BE2C (cell line): Measurements from ENCODE around the gene NANS.
A peak's percentile ranks its signal among the peaks of the same experiment; 100 is the strongest.
"Not testable (repeated sequence)": the region's sequence is repeated elsewhere in the genome, so short reads cannot be mapped to it uniquely, and the experiment has no call there.

ENCODE experiments used
- DNase-seq: peaks from one replicate; pipeline ENCODE4 v3.0.0-alpha.2; 2020
- H3K27me3 ChIP-seq: fragments of 250-450 bp; sonication (Bioruptor Pico); 2 replicates; pipeline ENCODE4 v1.5.1; 2020; ENCODE audit warnings: mild to moderate bottlenecking
- H3K36me3 ChIP-seq: fragments of 250-450 bp; sonication (Bioruptor Pico); 2 replicates; pipeline ENCODE4 v1.5.1; 2020; ENCODE audit warnings: mild to moderate bottlenecking
- H3K4me1 ChIP-seq: fragments of 250-450 bp; sonication (Bioruptor Pico); 2 replicates; pipeline ENCODE4 v1.5.1; 2020
- H3K4me3 ChIP-seq: 2 replicates; pipeline ENCODE4 v1.5.1; 2011; ENCODE audit warnings: low read depth, low read length
- H3K9me3 ChIP-seq: fragments of 250-450 bp; sonication (Bioruptor Pico); 2 replicates; pipeline ENCODE4 v1.5.1; 2020
- CTCF ChIP-seq: IDR thresholded peaks from 2 replicates; pipeline ENCODE4 v1.5.1; 2012; ENCODE audit warnings: mild to moderate bottlenecking, low read depth, low read length

NANS gene

GRCh38 chr9:98117984-98118639, 61.6 kb downstream of the NANS start:
- H3K9me3 ChIP-seq = no peaks in the 10 kb centered on the region
- no peaks in the 10 kb centered on the region for H3K36me3 ChIP-seq
- peaks cover 11% of the 10 kb centered on the region for H3K4me1 ChIP-seq
- peak; percentile 78 for TF ChIP-seq CTCF
- peak; percentile 61 for DNase-seq
- H3K4me3 ChIP-seq = peak overlapping the region; percentile 70
- H3K27me3 ChIP-seq = no peaks in the 10 kb centered on the region

DNA sequence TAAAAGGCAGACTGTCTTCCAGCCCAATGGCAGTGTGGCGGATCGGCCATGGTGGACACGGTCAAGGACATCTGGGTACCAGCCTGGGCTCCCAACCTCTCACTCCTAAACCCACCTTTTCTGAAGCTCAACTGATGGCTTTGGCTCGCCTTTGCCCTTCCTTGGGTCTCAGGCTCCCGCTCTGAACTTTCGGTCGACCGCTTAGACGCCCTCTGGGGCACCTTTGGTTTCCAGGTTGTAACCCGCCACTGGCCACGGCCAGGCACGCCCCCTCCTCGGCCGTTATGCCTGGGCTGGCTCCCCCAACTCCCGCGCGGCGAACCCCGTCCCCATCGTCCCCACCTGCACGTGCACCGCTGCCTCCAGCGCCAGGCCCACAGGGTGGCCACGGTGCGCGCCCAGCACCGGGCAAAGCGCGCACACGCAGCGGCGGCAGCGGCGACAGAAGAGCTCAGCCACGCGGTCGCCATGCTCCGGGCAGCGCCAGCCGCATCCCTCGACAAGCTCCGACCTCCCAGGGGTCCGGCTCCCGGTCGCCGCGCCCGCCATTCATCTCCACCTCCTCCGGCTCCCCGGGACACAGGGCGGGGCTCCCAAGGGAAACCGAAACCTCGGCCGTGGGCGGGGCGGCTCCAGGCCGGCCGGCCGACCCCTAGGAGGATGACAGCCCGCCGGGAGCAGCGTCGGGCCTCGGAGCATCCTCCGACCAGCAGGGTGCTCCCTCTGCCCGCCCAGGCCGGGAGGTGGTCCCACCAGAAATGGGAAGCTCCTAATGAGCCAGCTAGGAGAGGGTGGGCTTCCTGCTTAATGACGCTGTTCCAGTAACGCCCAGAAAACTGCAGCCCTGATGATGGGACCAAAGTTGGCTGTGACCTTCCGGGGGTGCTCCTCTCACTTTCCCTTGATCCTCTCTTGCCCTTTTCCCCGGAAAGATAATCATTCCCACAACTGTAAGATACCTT, 62.4 kb downstream of the NANS start, which contains the start of gene TRIM14:
TRIM14 (minus strand) TSS at position 583 of the 962 bp plus-strand sequence; CDS start at position 549, 34 bp downstream.
- peaks cover 11% of the 10 kb centered on the region for H3K4me1 ChIP-seq
- H3K9me3 ChIP-seq = no peaks in the 10 kb centered on the region
- peak; percentile 58 for TF ChIP-seq CTCF
- H3K36me3 ChIP-seq = no peaks in the 10 kb centered on the region
- H3K27me3 ChIP-seq = no peaks in the 10 kb centered on the region
- peak within 1 kb of the TSS; percentile 70 for H3K4me3 ChIP-seq
- DNase-seq = peak; percentile 87

- peaks cover 3% of the 10 kb centered on the region; the same call in 1 of the 2 replicates for H3K36me3 ChIP-seq
- H3K4me1 ChIP-seq = peaks cover 11% of the 10 kb centered on the region
- H3K9me3 ChIP-seq = no peaks in the 10 kb centered on the region
- TF ChIP-seq CTCF = no peak
- no peaks in the 10 kb centered on the region for H3K27me3 ChIP-seq
- no peak overlapping the region for H3K4me3 ChIP-seq
- no peak for DNase-seq
These were observed 63.9 kb downstream of the NANS start for GRCh38 chr9:98120476-98120875.

DNA sequence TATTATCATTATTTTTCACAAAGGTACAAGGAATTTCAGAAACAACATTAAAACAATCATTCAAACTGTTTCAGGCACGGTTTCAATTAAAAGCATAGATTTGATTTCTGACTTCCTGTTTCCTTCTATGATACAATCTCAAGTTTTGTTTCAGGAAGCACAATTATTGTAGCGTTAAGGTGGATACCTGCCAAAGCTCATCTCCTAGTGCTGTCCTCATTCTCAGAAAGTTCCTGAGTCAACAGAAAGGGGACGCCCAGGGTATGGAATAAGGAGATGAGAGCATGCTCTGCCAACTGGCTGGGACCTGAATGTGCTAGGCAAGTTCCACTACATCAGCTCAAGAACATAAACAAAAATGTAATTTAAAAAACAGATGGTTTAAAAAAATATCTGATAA, 64.5 kb downstream of the NANS start:
- Histone ChIP-seq H3K4me3 (no peak overlapping the region), H3K9me3 (no peaks in the 10 kb centered on the region), H3K36me3 (peaks cover 3% of the 10 kb centered on the region), H3K4me1 (peaks cover 11% of the 10 kb centered on the region), H3K27me3 (no peaks in the 10 kb centered on the region)
- DNase-seq = peak; percentile 33
- peak; percentile 62 for TF ChIP-seq CTCF

GRCh38 chr9:98124091-98124490, 67.6 kb downstream of the NANS start:
- not testable (repeated sequence) for H3K27me3 ChIP-seq, DNase-seq, H3K9me3 ChIP-seq, H3K4me3 ChIP-seq
- H3K36me3 ChIP-seq = peaks cover 16% of the 10 kb centered on the region
- H3K4me1 ChIP-seq = peaks cover 11% of the 10 kb centered on the region

DNA sequence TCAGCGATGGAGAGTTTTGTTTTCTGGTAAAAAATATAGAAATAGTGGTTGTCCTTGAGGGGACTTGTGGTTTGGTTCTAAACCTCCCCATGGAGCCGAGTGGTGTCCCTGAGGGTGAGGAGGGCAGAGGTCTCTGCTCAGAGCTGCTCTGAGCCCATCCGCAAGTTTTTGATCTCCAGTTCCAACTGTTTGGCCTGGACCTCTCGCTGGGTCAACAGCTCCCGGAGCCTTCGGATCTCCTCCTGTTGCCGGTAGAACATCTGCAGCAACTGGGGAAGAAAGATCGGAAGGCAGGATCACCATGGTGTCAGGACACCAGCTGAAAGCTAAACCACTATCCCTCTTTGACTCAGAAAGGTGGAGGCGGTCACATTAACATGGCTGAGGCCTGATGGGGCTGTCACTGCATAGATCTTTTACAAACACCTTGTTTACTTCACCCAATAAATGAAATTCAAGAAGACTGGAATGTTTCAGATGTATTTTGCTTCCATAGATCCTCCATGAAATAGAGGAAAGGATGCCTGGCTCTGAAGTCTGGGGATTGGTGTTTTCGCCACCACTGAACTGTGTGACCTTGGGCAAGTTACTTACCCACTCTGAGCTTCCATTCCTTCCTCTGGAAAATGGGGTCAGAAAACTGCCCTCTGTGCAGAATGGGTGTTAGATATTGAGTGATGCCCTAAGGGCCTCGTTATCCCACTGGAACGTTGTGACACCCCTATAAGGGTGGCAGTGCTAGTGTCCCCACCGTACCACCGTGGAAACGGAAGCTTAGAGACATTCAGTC, 68.3 kb downstream of the NANS start:
- no peaks in the 10 kb centered on the region for H3K27me3 ChIP-seq
- H3K9me3 ChIP-seq = no peaks in the 10 kb centered on the region
- peaks cover 11% of the 10 kb centered on the region for H3K4me1 ChIP-seq
- peaks cover 16% of the 10 kb centered on the region for H3K36me3 ChIP-seq
- TF ChIP-seq CTCF = no peak
- H3K4me3 ChIP-seq = no peak overlapping the region
- DNase-seq = no peak
